ENCODE measurements around the gene TNFRSF19. TPM values are rescaled to one million over a fixed set of nuclear protein-coding genes. Genes with fewer than 3 reads are reported as not detected.

Gene TNFRSF19
- total and polyA plus RNA-seq, 2 experiments from 2014 or later: 19.8 to 25.3 TPM

- Histone ChIP-seq H3K4me3 (no peak overlapping the region), H3K36me3 (replicated peaks; ENCODE audit: insufficient read depth, low read depth) (no peaks in the 10 kb centered on the region), H3K4me1 (ENCODE audit: insufficient read depth) (no peaks in the 10 kb centered on the region), H3K4me2 (no peak overlapping the region), H4K20me1 (ENCODE audit: insufficient read depth, poor library complexity, severe bottlenecking) (no peaks in the 10 kb centered on the region), H3K27me3 (no peaks in the 10 kb centered on the region), H2AFZ (no peak overlapping the region), H3K9me3 (ENCODE audit: low read depth) (no peaks in the 10 kb centered on the region), H3K9me2 (replicated peaks; ENCODE audit: insufficient read depth) (no peaks in the 10 kb centered on the region), H3K79me2 (no peaks in the 10 kb centered on the region), H3K27ac (no peak overlapping the region)
- no peak for TF ChIP-seq CTCF (IDR thresholded peaks at IDR 0.05; ENCODE audit: poor library complexity)
- 98% methylated on average over 25 of the region's 28 CpGs for WGBS (ENCODE audit: low lambda C conversion rate, missing lambda C conversion rate)
- no peak for DNase-seq (ENCODE audit: low spot score)
These were observed 125.0 kb downstream of the TNFRSF19 start for GRCh38 chr13:23695196-23695595.

GRCh38 chr13:23695711-23696464 is 125.7 kb downstream of the TNFRSF19 start:
- Histone ChIP-seq H3K27me3 (no peaks in the 10 kb centered on the region), H3K4me3 (no peak overlapping the region), H3K4me1 (ENCODE audit: insufficient read depth) (no peaks in the 10 kb centered on the region), H4K20me1 (ENCODE audit: insufficient read depth, poor library complexity, severe bottlenecking) (no peaks in the 10 kb centered on the region), H3K79me2 (no peaks in the 10 kb centered on the region), H3K27ac (no peak overlapping the region), H2AFZ (no peak overlapping the region), H3K9me3 (ENCODE audit: low read depth) (no peaks in the 10 kb centered on the region), H3K36me3 (replicated peaks; ENCODE audit: insufficient read depth, low read depth) (no peaks in the 10 kb centered on the region), H3K4me2 (no peak overlapping the region), H3K9me2 (replicated peaks; ENCODE audit: insufficient read depth) (no peaks in the 10 kb centered on the region)
- WGBS (ENCODE audit: low lambda C conversion rate, missing lambda C conversion rate): 96% methylated on average over 40 of the region's 46 CpGs
- DNase-seq (ENCODE audit: low spot score): no peak
- no peak for TF ChIP-seq EZH2 (IDR thresholded peaks at IDR 0.05; ENCODE audit: borderline replicate concordance)
- TF ChIP-seq EZH2phosphoT487 (IDR thresholded peaks at IDR 0.05; ENCODE audit: low read depth, severe bottlenecking, unreplicated experiment): no peak
- TF ChIP-seq CTCF (IDR thresholded peaks at IDR 0.05; ENCODE audit: poor library complexity): no peak

GRCh38 chr13:23696610-23697009 is 126.4 kb downstream of the TNFRSF19 start:
- H3K27ac ChIP-seq: no peak overlapping the region

More at GRCh38 chr13:23696610-23697009, 126.4 kb downstream of the TNFRSF19 start:
- DNase-seq (ENCODE audit: low spot score): no peak
- Histone ChIP-seq H3K4me3 (no peak overlapping the region), H3K36me3 (replicated peaks; ENCODE audit: insufficient read depth, low read depth) (no peaks in the 10 kb centered on the region), H2AFZ (no peak overlapping the region), H4K20me1 (ENCODE audit: insufficient read depth, poor library complexity, severe bottlenecking) (no peaks in the 10 kb centered on the region), H3K79me2 (no peaks in the 10 kb centered on the region), H3K4me2 (no peak overlapping the region), H3K9me3 (ENCODE audit: low read depth) (no peaks in the 10 kb centered on the region), H3K27me3 (no peaks in the 10 kb centered on the region), H3K4me1 (ENCODE audit: insufficient read depth) (no peaks in the 10 kb centered on the region), H3K9me2 (replicated peaks; ENCODE audit: insufficient read depth) (no peaks in the 10 kb centered on the region)
- TF ChIP-seq EZH2 (IDR thresholded peaks at IDR 0.05; ENCODE audit: borderline replicate concordance): no peak
- TF ChIP-seq EZH2phosphoT487 (IDR thresholded peaks at IDR 0.05; ENCODE audit: low read depth, severe bottlenecking, unreplicated experiment): no peak
- TF ChIP-seq CTCF (IDR thresholded peaks at IDR 0.05; ENCODE audit: poor library complexity): no peak
- 79% methylated on average over 5 of the region's 5 CpGs for WGBS (ENCODE audit: low lambda C conversion rate, missing lambda C conversion rate)
